DND-41 (cell line): ENCODE data around the gene SGCE.
"Not testable (repeated sequence)": the region's sequence is repeated elsewhere in the genome, so short reads cannot be mapped to it uniquely, and the experiment has no call there.

Experiments used
- CTCF ChIP-seq: IDR thresholded peaks from 2 replicates; pipeline ENCODE4 v1.5.1; 2012; ENCODE audit warnings: borderline replicate concordance, low read length, moderate library complexity, mild to moderate bottlenecking; ENCODE audit not compliant: poor library complexity, severe bottlenecking; ENCODE audit errors: extremely low read depth
- EZH2 ChIP-seq: IDR thresholded peaks from 3 replicates; pipeline ENCODE4 v1.6.1; 2012; ENCODE audit warnings: borderline replicate concordance, low read depth, mild to moderate bottlenecking, moderate library complexity, low read length, inconsistent platforms; ENCODE audit not compliant: severe bottlenecking

GRCh38 chr7:94705155-94706021 is 49.5 kb upstream of the SGCE start:
- TF ChIP-seq CTCF, EZH2: not testable (repeated sequence)
